ENCODE measurements around the gene N4BP2L2. TPM values are rescaled to one million over a fixed set of nuclear protein-coding genes. Genes with fewer than 3 reads are reported as not detected.

The N4BP2L2 gene
- total and polyA plus RNA-seq, 9 of the 15 experiments (the other 6 are each of a cell fraction or from before 2014, with no cell fraction given), result 33.9 to 76.4 (median 48.7) TPM

DNA sequence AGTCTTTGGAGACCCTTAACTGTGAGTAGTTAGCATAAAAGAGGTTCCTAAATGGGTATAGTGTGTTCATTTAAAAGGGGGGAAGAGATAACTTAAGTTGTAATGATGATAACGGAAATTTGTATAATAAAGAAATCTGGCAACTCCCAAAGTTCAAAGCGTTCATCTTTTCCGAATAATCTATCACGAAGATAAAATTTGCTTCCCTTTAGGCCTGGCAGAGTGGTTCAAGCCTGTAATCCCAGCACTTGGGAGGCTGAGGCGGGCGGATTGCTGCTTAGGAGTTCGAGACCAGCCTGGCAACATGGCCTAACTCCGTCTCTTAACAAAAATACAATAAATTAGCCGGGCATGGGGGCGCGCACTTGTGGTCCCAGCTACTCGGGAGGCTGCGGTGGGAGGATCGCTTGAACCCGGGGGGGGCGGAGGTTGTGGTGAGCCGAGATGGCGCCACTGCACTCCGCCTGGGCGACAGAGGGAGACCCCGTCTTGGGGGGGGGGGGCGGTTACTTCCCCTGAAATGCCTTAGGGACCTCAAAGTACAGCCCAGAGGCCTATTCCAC, 934 bp downstream of the N4BP2L2 start (continued):
- TF ChIP-seq, protein P1, sequence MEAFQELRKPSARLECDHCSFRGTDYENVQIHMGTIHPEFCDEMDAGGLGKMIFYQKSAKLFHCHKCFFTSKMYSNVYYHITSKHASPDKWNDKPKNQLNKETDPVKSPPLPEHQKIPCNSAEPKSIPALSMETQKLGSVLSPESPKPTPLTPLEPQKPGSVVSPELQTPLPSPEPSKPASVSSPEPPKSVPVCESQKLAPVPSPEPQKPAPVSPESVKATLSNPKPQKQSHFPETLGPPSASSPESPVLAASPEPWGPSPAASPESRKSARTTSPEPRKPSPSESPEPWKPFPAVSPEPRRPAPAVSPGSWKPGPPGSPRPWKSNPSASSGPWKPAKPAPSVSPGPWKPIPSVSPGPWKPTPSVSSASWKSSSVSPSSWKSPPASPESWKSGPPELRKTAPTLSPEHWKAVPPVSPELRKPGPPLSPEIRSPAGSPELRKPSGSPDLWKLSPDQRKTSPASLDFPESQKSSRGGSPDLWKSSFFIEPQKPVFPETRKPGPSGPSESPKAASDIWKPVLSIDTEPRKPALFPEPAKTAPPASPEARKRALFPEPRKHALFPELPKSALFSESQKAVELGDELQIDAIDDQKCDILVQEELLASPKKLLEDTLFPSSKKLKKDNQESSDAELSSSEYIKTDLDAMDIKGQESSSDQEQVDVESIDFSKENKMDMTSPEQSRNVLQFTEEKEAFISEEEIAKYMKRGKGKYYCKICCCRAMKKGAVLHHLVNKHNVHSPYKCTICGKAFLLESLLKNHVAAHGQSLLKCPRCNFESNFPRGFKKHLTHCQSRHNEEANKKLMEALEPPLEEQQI (IDR thresholded peaks at IDR 0.05), result no peak
- 0 out of 2 replicates have a peak, but pooled peaks have one; percentile 16 for TF ChIP-seq EGR1 (conservative IDR thresholded peaks at IDR 0.05)
- TF ChIP-seq, protein P2, sequence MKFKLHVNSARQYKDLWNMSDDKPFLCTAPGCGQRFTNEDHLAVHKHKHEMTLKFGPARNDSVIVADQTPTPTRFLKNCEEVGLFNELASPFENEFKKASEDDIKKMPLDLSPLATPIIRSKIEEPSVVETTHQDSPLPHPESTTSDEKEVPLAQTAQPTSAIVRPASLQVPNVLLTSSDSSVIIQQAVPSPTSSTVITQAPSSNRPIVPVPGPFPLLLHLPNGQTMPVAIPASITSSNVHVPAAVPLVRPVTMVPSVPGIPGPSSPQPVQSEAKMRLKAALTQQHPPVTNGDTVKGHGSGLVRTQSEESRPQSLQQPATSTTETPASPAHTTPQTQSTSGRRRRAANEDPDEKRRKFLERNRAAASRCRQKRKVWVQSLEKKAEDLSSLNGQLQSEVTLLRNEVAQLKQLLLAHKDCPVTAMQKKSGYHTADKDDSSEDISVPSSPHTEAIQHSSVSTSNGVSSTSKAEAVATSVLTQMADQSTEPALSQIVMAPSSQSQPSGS (CRISPR knock-in tag; IDR thresholded peaks at IDR 0.05), result no peak
- TF ChIP-seq, protein P3, sequence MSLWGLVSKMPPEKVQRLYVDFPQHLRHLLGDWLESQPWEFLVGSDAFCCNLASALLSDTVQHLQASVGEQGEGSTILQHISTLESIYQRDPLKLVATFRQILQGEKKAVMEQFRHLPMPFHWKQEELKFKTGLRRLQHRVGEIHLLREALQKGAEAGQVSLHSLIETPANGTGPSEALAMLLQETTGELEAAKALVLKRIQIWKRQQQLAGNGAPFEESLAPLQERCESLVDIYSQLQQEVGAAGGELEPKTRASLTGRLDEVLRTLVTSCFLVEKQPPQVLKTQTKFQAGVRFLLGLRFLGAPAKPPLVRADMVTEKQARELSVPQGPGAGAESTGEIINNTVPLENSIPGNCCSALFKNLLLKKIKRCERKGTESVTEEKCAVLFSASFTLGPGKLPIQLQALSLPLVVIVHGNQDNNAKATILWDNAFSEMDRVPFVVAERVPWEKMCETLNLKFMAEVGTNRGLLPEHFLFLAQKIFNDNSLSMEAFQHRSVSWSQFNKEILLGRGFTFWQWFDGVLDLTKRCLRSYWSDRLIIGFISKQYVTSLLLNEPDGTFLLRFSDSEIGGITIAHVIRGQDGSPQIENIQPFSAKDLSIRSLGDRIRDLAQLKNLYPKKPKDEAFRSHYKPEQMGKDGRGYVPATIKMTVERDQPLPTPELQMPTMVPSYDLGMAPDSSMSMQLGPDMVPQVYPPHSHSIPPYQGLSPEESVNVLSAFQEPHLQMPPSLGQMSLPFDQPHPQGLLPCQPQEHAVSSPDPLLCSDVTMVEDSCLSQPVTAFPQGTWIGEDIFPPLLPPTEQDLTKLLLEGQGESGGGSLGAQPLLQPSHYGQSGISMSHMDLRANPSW (CRISPR knock-in tag; IDR thresholded peaks at IDR 0.05), result no peak
- no peak for TF ChIP-seq ZNF75A (CRISPR knock-in tag; IDR thresholded peaks at IDR 0.05)
- no peak for TF ChIP-seq NR2C2 (CRISPR knock-in tag; IDR thresholded peaks at IDR 0.05)
- TF ChIP-seq NR2C2 (tag; IDR thresholded peaks at IDR 0.05), result no peak
- 0 out of 2 replicates have a peak, but pooled peaks have one; percentile 18 for TF ChIP-seq ARID1B (IDR thresholded peaks at IDR 0.05)
- no peak for TF ChIP-seq ZNF217 (CRISPR knock-in tag; IDR thresholded peaks at IDR 0.05)
- no peak for TF ChIP-seq BDP1 (IDR thresholded peaks at IDR 0.05; ENCODE audit: insufficient read depth, insufficient read length)
- TF ChIP-seq ZNF24 (IDR thresholded peaks at IDR 0.05), result no peak
- TF ChIP-seq TAF9B (IDR thresholded peaks at IDR 0.05; ENCODE audit: partially characterized antibody), result no peak
- no peak for TF ChIP-seq TOE1 (IDR thresholded peaks at IDR 0.05; ENCODE audit: borderline replicate concordance)
- no peak for TF ChIP-seq TOE1 (CRISPR knock-in tag; IDR thresholded peaks at IDR 0.05; ENCODE audit: borderline replicate concordance, low read depth)
- TF ChIP-seq ZBTB7A (IDR thresholded peaks at IDR 0.05; ENCODE audit: borderline replicate concordance, control insufficient read depth, low read depth, low read length), result peak; percentile 61; the same call in 1 of the 2 replicates
- TF ChIP-seq YY1 (IDR thresholded peaks at IDR 0.05; ENCODE audit: borderline replicate concordance in 1 of 3, control insufficient read depth in 1 of 3, extremely low read depth in 1 of 3, insufficient read depth in 3 of 3, insufficient read length in 1 of 3, insufficient replicate concordance in 2 of 3, low read depth in 1 of 3, low read length in 2 of 3), result peak in 1 of 3 experiments; percentile 67
- TF ChIP-seq, protein P4, sequence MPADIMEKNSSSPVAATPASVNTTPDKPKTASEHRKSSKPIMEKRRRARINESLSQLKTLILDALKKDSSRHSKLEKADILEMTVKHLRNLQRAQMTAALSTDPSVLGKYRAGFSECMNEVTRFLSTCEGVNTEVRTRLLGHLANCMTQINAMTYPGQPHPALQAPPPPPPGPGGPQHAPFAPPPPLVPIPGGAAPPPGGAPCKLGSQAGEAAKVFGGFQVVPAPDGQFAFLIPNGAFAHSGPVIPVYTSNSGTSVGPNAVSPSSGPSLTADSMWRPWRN (IDR thresholded peaks at IDR 0.05; ENCODE audit: low read depth), result no peak
- TF ChIP-seq LEF1 (IDR thresholded peaks at IDR 0.05), result no peak
- TF ChIP-seq, protein P5, sequence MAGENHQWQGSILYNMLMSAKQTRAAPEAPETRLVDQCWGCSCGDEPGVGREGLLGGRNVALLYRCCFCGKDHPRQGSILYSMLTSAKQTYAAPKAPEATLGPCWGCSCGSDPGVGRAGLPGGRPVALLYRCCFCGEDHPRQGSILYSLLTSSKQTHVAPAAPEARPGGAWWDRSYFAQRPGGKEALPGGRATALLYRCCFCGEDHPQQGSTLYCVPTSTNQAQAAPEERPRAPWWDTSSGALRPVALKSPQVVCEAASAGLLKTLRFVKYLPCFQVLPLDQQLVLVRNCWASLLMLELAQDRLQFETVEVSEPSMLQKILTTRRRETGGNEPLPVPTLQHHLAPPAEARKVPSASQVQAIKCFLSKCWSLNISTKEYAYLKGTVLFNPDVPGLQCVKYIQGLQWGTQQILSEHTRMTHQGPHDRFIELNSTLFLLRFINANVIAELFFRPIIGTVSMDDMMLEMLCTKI (IDR thresholded peaks at IDR 0.05; ENCODE audit: partially characterized antibody), result no peak
- no peak for TF ChIP-seq HDAC3 (IDR thresholded peaks at IDR 0.05; ENCODE audit: borderline replicate concordance, partially characterized antibody)
